AG04450 (cell line): ENCODE results near the gene AP3D1. TPM values are rescaled to one million over a fixed set of nuclear protein-coding genes. Genes with fewer than 3 reads are reported as not detected.

ENCODE experiments used
- CTCF ChIA-PET: fragments of 300-600, 350-600 bp; formaldehyde crosslinking; extraction: SDS; loops from one replicate; lab custom pipeline; 2022; ENCODE audit warnings: antibody characterized with exemption, inconsistent platforms; lab: Charles Lee
- POLR2A ChIA-PET: fragments of 350-600 bp; formaldehyde crosslinking; extraction: SDS; loops from one replicate; lab custom pipeline; 2021; ENCODE audit warnings: antibody characterized with exemption, inconsistent platforms; lab: Yijun Ruan, JAX
- DNase-seq: peaks from one replicate; pipeline ENCODE4 v3.0.0-alpha.2; 2011; ENCODE audit warnings: low read depth, low spot score
- H3K27ac ChIP-seq: one replicate; pipeline ENCODE4 v1.5.1; 2012; ENCODE audit warnings: low read depth, low read length, control low read depth
- H3K27me3 ChIP-seq: one replicate; pipeline ENCODE4 v1.6.0; 2012; ENCODE audit warnings: low read length; ENCODE audit not compliant: control insufficient read depth, insufficient read depth
- H3K4me3 ChIP-seq: 2 replicates; pipeline ENCODE4 v1.5.1; 2011; ENCODE audit warnings: mild to moderate bottlenecking, low read depth, low read length, control low read depth
- H3K9me3 ChIP-seq: 2 replicates; pipeline ENCODE4 v1.5.1; 2012; ENCODE audit warnings: low read length; ENCODE audit not compliant: control insufficient read depth, insufficient read depth
- polyA plus RNA-seq: library from polyadenylated mRNA; depleted of rRNA; stranded (reverse); fragments of >200 nt; gene quantifications from 2 replicates; pipeline ENCODE4 v1.2.3, GENCODE V29; 2011
- TF ChIP-seq, protein P1 (sequence below): IDR thresholded peaks from 2 replicates; pipeline ENCODE4 v1.5.1; 2011; ENCODE audit warnings: low read depth, low read length, control low read depth, inconsistent platforms

AP3D1 gene
- polyA plus RNA-seq, 1 experiment: 68.2 TPM

DNA sequence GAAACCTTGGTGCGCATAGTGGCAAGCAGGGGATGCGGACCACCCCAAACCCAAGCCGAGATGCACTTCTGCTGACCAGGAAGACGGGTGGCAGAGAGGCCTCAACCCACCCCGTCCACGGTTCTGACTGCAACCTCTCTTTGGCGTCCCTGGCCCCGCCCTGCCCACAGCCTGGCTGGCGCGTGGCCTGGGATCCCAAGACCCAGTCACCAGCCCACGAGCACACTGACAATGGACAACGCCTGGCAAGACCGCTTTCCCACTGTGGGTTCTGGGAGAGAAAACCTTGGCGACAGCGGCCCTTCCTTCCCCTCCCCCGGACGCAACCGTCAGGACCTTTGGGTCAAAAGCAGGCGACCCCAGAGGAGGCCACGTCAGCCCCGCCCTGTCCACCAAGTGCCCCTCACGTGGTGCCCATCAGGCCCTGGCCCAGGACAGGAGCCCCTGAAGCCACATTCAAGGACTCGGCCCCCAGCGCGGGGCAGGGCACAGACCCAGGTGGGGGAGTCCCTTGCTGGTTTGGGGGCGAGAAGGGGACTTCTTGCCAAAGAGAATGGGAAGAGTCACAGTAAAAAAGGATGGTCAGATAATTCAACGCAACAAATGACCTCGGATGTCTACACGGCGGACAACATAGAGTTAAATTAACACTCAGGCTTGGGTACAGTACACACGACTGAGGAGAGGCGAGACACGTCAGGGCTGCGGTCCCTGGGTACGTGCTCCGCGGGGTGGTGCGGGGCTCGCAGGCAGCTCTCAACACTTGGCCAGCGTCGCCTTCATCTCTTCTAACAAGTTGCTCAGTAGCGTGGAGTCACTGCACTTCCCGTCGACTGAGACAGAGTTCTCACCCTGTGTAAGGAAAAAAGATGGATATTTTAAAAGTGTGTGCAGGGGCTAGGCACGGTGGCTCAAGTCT is 49.7 kb downstream of the AP3D1 start:
- H3K4me3 ChIP-seq: no peak overlapping the region
- peaks cover 10% of the 10 kb centered on the region for H3K9me3 ChIP-seq
- H3K27me3 ChIP-seq: no peaks in the 10 kb centered on the region
- DNase-seq: no peak
- ChIA-PET CTCF (no interaction called here), POLR2A (no interaction called here)
- TF ChIP-seq, protein P1, sequence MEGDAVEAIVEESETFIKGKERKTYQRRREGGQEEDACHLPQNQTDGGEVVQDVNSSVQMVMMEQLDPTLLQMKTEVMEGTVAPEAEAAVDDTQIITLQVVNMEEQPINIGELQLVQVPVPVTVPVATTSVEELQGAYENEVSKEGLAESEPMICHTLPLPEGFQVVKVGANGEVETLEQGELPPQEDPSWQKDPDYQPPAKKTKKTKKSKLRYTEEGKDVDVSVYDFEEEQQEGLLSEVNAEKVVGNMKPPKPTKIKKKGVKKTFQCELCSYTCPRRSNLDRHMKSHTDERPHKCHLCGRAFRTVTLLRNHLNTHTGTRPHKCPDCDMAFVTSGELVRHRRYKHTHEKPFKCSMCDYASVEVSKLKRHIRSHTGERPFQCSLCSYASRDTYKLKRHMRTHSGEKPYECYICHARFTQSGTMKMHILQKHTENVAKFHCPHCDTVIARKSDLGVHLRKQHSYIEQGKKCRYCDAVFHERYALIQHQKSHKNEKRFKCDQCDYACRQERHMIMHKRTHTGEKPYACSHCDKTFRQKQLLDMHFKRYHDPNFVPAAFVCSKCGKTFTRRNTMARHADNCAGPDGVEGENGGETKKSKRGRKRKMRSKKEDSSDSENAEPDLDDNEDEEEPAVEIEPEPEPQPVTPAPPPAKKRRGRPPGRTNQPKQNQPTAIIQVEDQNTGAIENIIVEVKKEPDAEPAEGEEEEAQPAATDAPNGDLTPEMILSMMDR: no peak
- H3K27ac ChIP-seq: no peak overlapping the region

DNA sequence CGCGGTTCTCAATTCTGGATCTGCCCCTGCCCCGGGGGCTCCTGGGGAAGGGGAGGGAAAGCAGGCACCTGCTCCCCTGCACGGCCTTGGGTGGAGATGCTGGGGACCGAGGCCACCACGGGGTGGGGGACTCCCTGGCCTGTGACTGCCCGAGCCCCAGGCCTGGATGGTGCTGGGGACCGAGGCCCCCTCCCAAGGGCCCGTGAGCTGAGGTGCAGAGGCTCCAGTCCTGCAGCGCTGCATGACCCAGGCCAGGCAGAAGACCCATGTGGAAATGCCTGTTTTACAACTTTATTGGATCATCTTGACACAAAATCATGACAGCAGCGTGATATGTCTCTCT is 50.7 kb downstream of the AP3D1 start:
- CTCF ChIA-PET: no interaction called here
- Histone ChIP-seq H3K27ac (no peak overlapping the region), H3K9me3 (peaks cover 7% of the 10 kb centered on the region), H3K27me3 (no peaks in the 10 kb centered on the region), H3K4me3 (no peak overlapping the region)
- no peak for DNase-seq
- TF ChIP-seq, protein P1: no peak
- POLR2A ChIA-PET: no interaction called here

DNA sequence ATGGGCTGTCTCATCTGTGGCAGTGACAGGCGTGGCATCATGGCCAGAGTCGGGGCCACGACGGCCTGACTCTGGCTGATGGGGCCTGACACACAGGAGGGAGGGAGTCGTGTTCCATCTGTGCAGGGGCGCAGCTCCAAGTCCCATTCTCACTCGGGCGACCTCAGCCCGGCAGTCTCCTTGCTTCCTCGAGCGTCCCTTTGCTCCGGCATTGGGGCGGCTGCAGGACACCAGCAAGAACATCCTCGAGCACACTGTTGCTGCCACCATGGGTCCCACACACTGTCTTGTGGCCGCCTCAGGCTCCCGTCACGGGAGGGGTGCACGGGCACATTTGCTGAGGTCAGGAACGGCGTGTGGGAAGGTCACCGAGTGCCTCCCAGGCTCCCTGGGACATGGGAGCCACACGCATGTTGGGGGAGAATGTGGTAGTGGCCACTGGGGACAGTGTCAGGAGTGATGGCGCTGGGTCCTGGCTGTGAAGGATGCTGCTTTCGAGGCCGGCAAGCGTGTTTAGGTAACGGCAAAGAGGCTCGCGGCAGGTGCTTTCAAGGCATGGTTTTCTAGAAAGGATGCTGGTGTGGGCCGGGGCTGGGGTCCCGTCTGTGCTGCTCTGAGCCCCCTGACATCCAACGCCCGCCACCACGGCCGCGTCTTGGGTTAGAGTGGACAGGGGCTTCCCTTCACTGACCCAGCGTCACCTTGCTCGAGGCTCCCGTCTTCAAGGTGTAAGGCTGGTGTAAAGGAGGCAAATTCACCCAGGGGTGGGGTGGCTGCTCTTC is 51.2 kb downstream of the AP3D1 start:
- no peak for DNase-seq
- peaks cover 7% of the 10 kb centered on the region; the same call in 1 of the 2 replicates for H3K9me3 ChIP-seq
- TF ChIP-seq, protein P1: no peak
- no peak overlapping the region for H3K27ac ChIP-seq
- CTCF ChIA-PET: no interaction called here
- POLR2A ChIA-PET: no interaction called here
- no peak overlapping the region for H3K4me3 ChIP-seq
- H3K27me3 ChIP-seq: no peaks in the 10 kb centered on the region

DNA sequence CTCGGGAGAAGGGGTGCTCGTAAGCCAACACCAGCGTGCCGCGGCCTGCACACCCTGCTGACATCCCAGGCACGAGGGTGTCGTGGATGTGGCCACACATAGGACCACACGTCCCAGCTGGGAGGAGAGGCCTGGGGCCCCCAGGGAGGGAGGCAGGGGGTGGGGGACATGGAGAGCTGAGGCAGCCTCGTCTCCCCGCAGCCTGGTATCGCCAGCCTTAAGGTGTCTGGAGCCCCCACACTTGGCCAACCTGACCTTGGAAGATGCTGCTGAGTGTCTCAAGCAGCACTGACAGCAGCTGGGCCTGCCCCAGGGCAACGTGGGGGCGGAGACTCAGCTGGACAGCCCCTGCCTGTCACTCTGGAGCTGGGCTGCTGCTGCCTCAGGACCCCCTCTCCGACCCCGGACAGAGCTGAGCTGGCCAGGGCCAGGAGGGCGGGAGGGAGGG is 52.3 kb downstream of the AP3D1 start:
- ChIA-PET POLR2A (no interaction called here), CTCF (no interaction called here)
- H3K27ac ChIP-seq: no peak overlapping the region
- peaks cover 9% of the 10 kb centered on the region; the same call in 1 of the 2 replicates for H3K9me3 ChIP-seq
- DNase-seq: no peak
- H3K27me3 ChIP-seq: no peaks in the 10 kb centered on the region
- no peak overlapping the region for H3K4me3 ChIP-seq
- TF ChIP-seq, protein P1: no peak
